Sigmoid colon (tissue), 4 donors: ENCODE measurements around the gene KCNJ6.

Source experiments
- CTCF ChIP-seq, 4 experiments: fragments of 450-650 bp in 3 of 4; fragments of 200-600 bp in 1 of 4; IDR thresholded peaks; one replicate each; pipeline ENCODE4 v1.5.1; 2016 to 2019; ENCODE audit warnings: antibody characterized with exemption in 4 of 4, mild to moderate bottlenecking in 3 of 4, moderate library complexity in 2 of 4
- EP300 ChIP-seq, 4 donors: sonication (generic); formaldehyde crosslinking; IDR thresholded peaks; one replicate each; pipeline ENCODE4 v1.6.1; 2017; ENCODE audit warnings: antibody characterized with exemption in 4 of 4
- POLR2A ChIP-seq, 2 donors: fragments of 450-650 bp; IDR thresholded peaks; one replicate each; pipeline ENCODE4 v1.6.1; 2016; ENCODE audit warnings: antibody characterized with exemption in 2 of 2, mild to moderate bottlenecking in 2 of 2, moderate library complexity in 2 of 2
- POLR2AphosphoS5 ChIP-seq, 4 donors: sonication (generic); formaldehyde crosslinking; IDR thresholded peaks; one replicate each; pipeline ENCODE4 v1.6.1; 2017; ENCODE audit warnings: antibody characterized with exemption in 4 of 4

GRCh38 chr21:37828556-37828955 lies 87.7 kb downstream of the KCNJ6 start:
- no peak for TF ChIP-seq POLR2A (IDR thresholded peaks at IDR 0.05)
- no peak for TF ChIP-seq CTCF (IDR thresholded peaks at IDR 0.05)
- TF ChIP-seq EP300 (IDR thresholded peaks at IDR 0.05): no peak
- TF ChIP-seq POLR2AphosphoS5 (IDR thresholded peaks at IDR 0.05): no peak
